SK-N-SH treated with all-trans-retinoic acid at 6 μM for 48 hours (cell line): ENCODE data around the gene SHANK1.

Source experiments
- ARNTL ChIP-seq: fragments of 450-650 bp; formaldehyde crosslinking; IDR thresholded peaks from 2 replicates; pipeline ENCODE4 v1.5.0; 2020; ENCODE audit warnings: low read depth, mild to moderate bottlenecking, moderate library complexity, borderline replicate concordance
- OSR1 ChIP-seq: fragments of 250-450 bp; sonication (Bioruptor Pico); IDR thresholded peaks from 2 replicates; pipeline ENCODE4 v1.8.0; 2022; ENCODE audit warnings: moderate library complexity, mild to moderate bottlenecking, inconsistent platforms
- RARB ChIP-seq: fragments of 250-450 bp; sonication (Bioruptor Pico); IDR thresholded peaks from 2 replicates; pipeline ENCODE4 v1.8.0; 2021; ENCODE audit warnings: mild to moderate bottlenecking, moderate library complexity
- SNAI2 ChIP-seq: fragments of 250-450 bp; sonication (Bioruptor Pico); IDR thresholded peaks from 2 replicates; pipeline ENCODE4 v1.5.0; 2020; ENCODE audit warnings: mild to moderate bottlenecking, moderate library complexity
- TCF4 ChIP-seq: fragments of 250-450 bp; sonication (Bioruptor Pico); IDR thresholded peaks from 2 replicates; pipeline ENCODE4 v1.8.0; 2021; ENCODE audit warnings: mild to moderate bottlenecking, moderate library complexity, borderline replicate concordance
- ZFP3 ChIP-seq: fragments of 250-450 bp; sonication (Bioruptor Pico); IDR thresholded peaks from 2 replicates; pipeline ENCODE4 v1.5.0; 2020; ENCODE audit warnings: mild to moderate bottlenecking, moderate library complexity
- ZFP30 ChIP-seq: fragments of 450-650 bp; formaldehyde crosslinking; IDR thresholded peaks from 2 replicates; pipeline ENCODE4 v1.5.0; 2022; ENCODE audit warnings: mild to moderate bottlenecking, moderate library complexity
- ZNF70 ChIP-seq: fragments of 450-650 bp; formaldehyde crosslinking; IDR thresholded peaks from 2 replicates; pipeline ENCODE4 v1.5.0; 2020; ENCODE audit warnings: mild to moderate bottlenecking, moderate library complexity
- TF ChIP-seq, protein P1 (sequence below): fragments of 250-450 bp; sonication (Bioruptor Pico); IDR thresholded peaks from 2 replicates; pipeline ENCODE4 v1.8.0; 2020; ENCODE audit warnings: mild to moderate bottlenecking, moderate library complexity, borderline replicate concordance

DNA sequence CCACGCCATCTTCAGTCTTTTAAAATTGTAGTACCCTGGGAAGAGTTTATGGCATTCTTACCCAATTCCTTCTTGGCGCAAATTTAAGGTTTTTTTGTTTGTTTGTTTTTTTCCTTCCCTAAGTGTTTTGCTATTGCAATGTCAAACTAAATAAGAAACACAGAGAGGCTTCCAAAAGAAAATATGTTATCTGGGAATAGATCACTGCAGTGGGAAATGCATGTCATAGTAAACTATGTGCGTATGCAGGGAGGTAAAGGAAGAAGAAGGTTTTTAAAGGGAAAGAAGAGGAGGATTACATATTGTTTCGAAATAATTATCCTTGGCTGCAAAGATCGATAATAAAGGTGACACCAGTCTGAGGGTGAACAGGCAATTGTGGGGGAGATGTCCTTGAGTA is 16.7 kb upstream of the SHANK1 start:
- TF ChIP-seq ZNF70 (CRISPR knock-in tag) (no peak), TCF4 (no peak), SNAI2 (CRISPR knock-in tag) (no peak), ZFP3 (CRISPR knock-in tag) (no peak), ZFP30 (CRISPR knock-in tag) (no peak), ARNTL (no peak), RARB (CRISPR knock-in tag) (no peak), OSR1 (CRISPR knock-in tag) (no peak)
- TF ChIP-seq, protein P1, sequence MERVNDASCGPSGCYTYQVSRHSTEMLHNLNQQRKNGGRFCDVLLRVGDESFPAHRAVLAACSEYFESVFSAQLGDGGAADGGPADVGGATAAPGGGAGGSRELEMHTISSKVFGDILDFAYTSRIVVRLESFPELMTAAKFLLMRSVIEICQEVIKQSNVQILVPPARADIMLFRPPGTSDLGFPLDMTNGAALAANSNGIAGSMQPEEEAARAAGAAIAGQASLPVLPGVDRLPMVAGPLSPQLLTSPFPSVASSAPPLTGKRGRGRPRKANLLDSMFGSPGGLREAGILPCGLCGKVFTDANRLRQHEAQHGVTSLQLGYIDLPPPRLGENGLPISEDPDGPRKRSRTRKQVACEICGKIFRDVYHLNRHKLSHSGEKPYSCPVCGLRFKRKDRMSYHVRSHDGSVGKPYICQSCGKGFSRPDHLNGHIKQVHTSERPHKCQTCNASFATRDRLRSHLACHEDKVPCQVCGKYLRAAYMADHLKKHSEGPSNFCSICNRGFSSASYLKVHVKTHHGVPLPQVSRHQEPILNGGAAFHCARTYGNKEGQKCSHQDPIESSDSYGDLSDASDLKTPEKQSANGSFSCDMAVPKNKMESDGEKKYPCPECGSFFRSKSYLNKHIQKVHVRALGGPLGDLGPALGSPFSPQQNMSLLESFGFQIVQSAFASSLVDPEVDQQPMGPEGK (CRISPR knock-in tag) = no peak
